HG02763 (cell line): ENCODE results near the gene STK17B.
A peak's percentile ranks its signal among the peaks of the same experiment; 100 is the strongest.
"Not testable (repeated sequence)": the region's sequence is repeated elsewhere in the genome, so short reads cannot be mapped to it uniquely, and the experiment has no call there.

ENCODE experiments used
- ATAC-seq: cut with Tn5 transposase; IDR thresholded peaks from one replicate; pipeline ENCODE4 v1.9.1; 2021; ENCODE audit warnings: mild to moderate bottlenecking, moderate library complexity; ENCODE audit not compliant: unreplicated experiment

STK17B gene

GRCh38 chr2:196171248-196171871 is at the start of gene STK17B:
STK17B (minus strand) TSS chr2:196171578; CDS start chr2:196163383, 8,195 bp downstream.
- ATAC-seq: peak; percentile 43

DNA sequence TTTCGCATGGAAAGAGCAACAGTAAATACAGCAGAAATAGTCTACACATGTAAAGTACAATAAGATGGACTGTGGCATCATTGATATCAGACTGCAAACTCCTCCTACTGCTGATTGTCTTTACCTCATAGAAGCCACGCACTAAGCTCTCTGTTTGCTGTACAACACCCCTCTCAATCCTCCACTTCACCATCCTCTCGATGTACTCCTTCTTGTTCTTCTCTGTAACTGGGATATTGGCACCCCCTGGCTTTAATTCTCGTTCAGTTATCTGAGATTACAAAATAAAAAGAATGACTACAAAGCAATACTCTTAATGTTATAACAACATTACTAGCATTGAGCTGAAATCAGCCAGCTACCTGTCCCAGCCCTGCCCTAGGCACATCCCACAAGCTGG is 49.3 kb upstream of the STK17B start:
- no peak for ATAC-seq

- ATAC-seq: no peak
These were observed 48.3 kb upstream of the STK17B start for GRCh38 chr2:196219671-196220070.

DNA sequence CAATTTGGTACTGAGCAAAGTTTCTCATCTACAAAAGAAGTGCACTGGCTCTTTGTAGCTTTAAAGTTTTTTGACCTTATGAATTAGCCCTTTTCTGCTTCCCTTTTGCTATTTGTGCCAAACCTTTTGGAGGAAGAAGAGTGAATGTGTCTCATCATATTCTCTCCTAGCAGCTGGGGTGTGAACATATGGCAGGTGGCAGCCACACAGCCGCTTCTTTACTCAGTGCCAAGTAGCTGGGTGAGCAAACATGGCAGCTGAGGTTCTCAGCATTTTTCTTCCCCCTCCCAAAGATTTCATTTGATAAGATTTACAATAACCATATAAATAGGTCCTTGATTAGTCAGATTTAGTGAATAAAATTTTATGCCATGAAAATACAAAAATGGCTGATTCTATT is 46.7 kb upstream of the STK17B start:
- ATAC-seq: no peak

DNA sequence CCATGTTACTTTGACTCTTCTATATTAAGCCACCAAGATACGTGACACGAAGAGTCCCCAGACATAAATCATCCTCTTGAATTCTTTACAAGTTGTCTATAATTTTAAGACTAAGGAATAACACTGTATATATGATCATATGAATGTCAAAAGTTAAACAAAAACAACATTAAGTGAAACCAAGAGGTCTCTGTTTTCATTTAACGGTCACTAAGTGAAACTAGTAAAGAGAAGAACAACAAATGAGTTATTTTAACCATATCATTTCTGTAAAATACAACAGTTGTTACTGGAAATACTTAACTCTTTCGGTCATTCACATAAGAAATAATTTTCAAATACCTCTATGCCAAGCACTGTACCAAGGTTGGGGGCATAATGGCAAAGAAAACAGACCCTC is 45.7 kb upstream of the STK17B start:
- ATAC-seq: no peak

- ATAC-seq: no peak
These were observed 44.0 kb upstream of the STK17B start for GRCh38 chr2:196215376-196215775.

DNA sequence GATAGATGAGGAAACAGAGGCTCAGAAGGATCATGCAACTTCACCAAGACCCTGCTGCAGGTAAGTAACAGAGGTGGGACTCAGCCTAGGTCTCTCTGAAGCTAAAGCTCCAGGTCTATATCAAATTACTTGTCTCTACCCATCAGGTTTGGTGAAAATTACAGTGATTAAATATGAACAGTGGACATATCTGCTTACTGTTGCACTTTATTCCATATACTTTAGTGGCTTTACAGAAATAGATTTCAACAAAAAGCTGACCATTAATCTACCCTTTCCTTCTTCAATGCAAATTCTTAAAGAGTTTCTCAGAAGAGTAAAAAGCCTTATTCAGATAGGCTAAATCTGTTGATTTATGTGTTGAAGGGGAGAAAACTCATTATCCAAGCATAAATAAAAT is 42.8 kb upstream of the STK17B start:
- ATAC-seq: no peak

DNA sequence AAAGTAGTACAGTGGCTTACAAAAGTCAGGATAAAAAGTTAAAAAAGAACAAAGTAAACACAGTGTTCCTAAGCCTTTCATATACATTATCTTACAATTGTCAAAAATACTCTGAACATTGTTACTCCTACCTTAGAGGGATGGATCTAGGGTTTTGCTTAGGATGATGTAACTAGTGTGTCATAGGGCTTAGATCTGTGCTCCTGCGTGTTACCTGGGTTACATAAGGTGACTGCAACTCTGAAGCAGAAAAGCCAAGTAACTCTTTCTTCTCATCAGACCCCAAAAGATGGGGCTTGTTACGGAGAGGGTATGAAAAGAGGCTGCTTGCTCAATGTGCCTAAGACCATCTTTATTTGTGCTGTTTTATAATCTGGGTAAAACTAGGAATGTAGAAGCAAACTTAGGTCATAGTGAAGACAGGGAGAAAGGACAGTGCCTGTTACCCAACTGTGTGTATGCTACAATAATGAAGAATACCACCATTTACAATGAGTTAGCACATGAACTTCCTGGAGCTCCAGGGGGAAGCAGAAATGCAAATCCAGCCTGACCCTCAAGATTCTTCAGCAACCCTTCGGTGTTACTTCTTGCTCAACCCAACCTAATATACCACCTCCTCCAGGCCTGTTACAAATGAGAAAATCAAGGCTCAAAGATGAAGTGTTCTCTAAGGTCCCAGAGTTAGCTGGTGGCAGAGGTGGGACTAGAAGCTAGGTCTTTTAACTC is 42.0 kb upstream of the STK17B start:
- ATAC-seq: no peak

DNA sequence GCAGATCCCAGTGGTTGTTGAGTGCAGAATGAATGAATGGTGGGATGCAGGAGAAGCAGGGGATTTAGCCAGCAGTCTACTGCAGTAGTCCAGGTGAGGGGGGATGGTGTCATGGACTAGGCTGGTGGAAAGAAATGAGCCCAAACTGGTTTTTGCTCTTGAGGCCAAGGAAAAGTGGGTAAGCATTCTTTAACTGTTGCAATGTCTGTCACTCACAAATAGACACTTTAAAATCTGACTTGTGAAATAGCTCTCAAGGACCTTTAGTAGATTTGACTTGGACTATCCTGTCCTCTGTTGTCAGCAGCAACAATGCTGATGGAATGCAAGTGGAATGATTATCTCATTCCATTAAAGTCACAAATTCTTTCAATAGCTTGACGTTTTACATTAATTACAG is 37.5 kb upstream of the STK17B start:
- ATAC-seq: no peak

DNA sequence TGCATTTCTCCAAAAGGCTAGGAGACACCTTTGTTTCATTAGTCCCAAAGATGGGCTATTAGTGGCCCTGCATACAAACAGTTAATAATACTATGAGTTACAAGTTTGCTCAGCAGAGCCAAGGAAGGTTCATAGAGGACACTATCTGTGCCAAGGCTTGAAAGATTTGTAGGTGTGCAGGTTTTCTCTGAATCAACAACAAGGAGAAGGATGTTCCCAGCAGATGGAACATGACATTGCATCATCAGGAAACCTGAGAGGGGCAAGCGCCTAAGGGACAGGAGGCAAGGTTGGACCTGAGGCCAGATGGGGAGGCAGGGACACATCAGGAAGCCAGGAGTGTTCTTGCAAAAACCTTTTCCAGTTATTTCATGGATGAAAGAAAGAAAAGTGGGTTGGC is 35.4 kb upstream of the STK17B start:
- ATAC-seq: no peak

DNA sequence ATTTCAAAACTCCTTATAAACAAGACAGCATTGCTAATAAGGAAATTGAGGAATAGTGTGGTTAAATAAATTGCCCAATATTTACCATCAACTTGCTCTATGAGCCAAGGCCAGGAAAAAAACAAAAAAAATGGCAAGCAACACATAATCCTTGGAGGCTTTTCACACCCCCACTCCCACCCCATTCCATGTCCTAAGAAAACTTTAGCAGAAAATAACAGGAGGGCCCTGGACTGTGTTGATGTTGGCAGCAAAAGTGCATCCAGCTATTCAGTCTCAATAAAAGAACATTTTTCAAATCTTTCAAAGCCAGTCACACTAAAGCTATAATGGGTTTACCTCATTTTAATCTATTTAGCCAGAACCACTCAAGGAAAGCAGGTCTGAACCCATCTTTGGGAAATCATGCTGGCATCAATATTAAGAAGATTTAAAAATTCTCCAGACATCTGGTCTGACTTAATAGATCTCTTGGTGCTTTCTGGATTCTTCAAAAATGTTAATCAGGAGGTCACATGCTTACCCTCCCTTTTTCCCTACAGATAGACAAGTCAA is 34.6 kb upstream of the STK17B start:
- ATAC-seq: no peak

DNA sequence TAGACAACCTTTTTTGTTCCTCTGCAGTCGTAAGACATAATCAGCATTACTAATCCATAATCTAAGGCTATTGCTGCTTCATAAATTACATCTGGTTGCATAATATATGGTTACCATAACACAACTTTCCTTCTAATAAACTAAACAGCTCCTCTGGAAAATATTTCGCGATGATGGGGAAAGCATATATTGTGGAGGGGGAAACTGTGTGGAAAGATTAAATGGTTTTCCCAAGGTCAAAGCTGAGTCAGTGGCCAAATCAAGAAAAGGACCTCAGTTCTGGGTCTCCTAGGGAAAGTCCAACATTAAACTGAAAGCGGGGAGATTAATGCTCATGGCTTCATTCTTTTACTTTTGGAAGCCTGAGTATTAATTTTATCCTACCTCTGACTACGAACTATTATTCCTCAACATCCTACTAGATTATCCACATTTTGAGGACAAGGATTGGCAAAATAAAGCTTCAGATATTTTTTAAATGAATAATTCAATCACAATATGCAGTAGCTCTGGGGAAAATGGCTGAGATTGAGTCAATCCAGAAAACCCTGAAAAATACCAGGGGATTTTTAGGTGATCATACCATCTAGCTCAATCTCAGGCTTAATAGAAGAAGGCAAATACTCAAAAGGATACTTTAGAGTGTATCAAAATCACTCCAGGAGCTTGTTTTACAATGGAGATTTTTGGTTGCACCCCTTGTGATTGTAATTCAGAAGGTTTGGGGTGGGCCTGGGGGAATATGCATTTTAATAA is 33.8 kb upstream of the STK17B start:
- no peak for ATAC-seq

DNA sequence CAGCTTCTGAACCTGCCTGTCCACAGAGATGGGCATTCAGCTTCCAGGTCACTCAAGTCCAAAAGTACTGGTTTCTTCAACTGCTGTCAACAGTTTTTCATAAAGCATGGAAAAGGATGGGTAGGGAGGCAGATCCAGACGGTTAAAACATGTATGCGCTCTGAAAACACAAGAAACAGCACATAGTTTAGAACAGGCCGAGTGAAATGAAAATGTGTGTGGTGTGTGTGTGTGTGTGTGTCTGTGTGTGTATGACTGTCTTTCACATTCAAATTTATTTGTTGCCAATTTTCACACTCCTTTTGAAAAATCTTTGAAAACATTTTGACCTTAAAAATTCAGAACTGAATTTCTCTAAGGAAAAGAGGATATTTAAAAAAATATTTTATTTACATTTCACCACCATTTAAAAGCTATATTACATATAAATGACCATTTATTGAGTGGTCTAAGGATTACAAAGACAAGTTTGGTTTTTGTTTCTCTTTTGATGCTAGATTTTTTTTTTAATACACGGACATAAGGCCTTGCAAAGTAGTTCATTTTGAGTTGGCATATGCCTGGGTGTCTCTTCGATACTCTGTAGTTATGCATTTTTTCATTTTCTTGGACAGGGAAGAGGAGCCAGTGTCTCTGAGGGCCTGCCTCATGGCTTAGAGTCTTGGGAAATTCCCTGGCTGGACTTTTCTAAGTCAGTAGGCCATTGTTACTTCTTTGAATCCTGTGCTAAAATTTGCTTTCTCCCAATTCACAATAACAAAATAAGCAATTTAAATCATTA is 30.0 kb upstream of the STK17B start:
- no peak for ATAC-seq

DNA sequence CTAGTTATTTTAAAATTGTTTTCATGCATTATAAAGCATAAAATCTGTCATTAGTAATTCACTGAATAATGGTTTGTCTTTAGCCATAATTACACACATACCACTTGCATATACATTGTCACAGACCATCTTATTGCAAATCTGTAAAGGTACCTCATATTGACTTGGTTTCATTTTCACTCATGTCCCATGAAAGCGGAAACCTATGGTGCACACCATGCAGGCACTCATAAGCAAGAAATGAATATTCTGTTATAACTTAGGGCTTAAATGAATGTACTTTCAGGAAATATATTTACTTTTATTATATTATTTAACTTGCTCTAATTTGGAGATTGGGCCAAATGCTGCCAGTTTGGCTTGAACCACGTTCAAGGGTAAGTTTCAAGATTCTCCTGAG is 29.2 kb upstream of the STK17B start:
- peak; percentile 96 for ATAC-seq

- ATAC-seq: no peak
These were observed 24.4 kb upstream of the STK17B start for GRCh38 chr2:196195758-196196157.

- no peak for ATAC-seq
These were observed 23.9 kb upstream of the STK17B start for GRCh38 chr2:196195302-196195701.

- ATAC-seq: no peak
These were observed 20.2 kb upstream of the STK17B start for GRCh38 chr2:196191541-196191940.

- ATAC-seq: peak; percentile 57
These were observed 16.6 kb upstream of the STK17B start for GRCh38 chr2:196187898-196188458.

- not testable (repeated sequence) for ATAC-seq
These were observed 15.9 kb upstream of the STK17B start for GRCh38 chr2:196187175-196187700.

- no peak for ATAC-seq
These were observed 15.0 kb upstream of the STK17B start for GRCh38 chr2:196186266-196186980.
